ENCODE results near the gene RALGPS2.
"Not testable (repeated sequence)": the region's sequence is repeated elsewhere in the genome, so short reads cannot be mapped to it uniquely, and the experiment has no call there.

RALGPS2 gene

DNA sequence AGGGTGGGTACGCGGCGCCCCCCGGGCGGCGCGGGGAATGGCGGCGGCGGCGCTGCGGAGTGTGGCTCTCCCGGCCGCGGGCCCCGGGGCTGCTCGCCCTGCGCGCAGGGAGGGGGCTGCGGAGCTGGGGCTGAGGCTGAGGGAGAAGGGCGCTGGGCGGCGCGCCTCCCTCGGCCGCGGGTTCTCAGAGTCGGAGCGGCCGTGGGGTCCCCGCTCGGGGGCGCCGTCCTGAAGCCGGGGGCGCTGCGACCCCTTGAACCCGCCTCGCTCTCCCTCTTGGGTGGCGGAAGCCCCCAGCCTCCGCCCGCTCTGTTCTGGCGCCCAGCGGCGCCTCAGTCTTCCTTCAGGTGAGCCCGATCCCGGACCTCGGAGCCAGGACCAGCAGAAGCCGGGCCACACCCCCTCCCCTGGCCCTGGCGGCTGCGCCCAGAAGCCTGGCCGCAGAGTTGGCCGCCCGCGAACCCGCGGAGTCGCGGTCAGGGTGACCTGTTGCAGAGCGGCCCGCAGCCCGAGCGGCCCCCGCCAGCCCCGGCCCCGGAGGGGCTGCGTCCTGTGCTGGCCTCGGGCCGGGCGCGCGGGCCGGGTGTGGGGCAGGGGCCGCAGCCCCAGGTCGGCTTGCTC is 532 bp downstream of the RALGPS2 start:
- peak; percentile 32 for DNase-seq

DNA sequence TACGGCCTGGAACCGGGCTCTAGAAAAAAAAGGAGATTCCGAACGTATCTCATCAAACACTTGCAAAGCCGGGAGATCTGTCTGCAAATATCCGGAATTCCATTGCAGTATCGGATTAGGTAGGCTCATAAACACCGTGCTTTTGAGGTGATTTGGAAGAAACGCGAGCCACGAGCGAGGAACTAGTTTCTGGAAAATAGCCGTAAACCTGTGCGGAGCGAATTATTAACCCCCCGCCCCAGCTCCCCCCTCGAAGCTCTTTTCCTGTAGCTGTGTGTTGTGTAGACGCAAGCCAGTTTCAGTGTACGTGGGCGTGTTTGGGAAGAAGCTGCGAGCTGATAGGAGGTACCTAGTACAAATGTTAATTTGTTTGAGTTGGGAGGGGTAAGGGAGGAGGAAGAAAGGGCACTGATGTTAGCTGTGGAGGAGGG is 1.1 kb downstream of the RALGPS2 start:
- DNase-seq = peak; percentile 74

DNA sequence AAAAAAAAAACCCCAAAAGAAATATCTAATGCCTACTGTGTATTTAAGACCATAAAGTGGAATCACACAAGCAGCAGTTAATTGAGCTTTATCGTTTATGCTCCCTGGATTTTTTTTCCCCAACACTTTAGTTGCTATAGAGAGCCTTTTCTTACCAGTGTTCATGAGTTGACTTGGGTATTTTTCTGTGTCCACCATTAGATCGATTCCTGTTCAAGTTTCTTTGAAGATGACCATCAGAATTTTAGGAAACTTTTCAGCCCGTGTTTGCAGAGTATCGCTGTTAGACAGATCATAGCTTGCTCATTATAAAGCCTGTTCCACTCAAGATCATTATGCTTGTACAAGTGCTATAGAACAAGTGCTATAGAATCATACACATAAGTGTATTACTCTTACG is 1.5 kb downstream of the RALGPS2 start:
- no peak for DNase-seq

DNA sequence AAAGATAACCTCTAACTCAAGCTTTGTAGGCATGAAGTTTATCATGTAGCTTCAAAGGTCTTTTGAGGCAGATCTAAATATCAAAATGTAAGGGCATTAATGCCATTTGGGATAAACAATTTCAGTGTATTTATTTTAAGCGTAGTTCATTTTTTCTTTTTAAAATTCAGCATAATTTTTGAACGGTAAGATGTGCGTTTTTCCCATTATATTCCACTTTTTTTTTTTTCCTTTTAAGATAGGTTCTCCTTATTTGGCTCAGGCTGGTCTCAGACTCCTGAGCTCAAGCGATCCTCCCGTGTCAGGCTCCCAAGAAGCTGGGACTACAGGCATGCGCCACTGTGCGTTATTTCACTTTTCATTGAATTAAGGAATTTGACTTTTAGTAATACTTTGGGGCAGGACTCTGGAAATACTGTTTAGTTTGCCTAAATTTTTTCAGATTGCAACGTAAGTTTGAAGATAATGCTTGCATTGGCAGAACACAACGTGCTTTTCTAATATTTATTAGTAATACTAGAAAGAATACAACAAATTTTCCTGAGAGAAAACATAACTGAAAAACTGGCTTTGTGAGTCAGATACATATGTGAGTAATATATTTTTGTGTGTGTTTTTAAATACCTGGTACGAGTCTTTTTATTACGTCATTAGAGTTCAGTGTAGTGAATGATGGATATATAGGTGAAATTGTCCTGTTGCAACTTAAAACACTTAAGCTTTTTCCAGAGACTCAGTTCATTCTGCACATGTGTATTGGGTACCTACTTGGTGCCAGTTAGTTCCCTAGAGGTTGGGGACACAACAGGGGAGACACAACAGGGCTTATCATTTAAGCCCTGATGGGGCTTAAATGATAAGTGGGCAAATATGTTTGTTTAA is 2.2 kb downstream of the RALGPS2 start:
- no peak for DNase-seq

DNA sequence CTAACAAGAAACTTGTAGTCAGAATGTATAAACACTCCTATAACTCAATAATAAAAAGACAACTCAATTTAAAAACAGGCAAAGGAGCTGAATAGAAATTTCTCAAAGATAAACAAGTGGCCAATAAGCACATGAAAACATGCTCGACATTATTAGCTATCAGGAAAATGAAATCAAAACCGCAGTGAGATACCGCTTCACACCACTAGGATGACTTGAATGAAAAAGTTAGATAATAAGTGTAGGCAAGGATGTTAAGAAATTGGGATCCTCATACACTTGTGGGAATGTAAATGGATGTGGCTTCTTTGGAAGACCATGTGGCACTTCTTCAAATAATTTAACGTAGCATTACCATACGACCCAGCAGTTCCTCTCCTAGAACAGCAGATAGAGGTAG is 8.9 kb downstream of the RALGPS2 start:
- DNase-seq = no peak

DNA sequence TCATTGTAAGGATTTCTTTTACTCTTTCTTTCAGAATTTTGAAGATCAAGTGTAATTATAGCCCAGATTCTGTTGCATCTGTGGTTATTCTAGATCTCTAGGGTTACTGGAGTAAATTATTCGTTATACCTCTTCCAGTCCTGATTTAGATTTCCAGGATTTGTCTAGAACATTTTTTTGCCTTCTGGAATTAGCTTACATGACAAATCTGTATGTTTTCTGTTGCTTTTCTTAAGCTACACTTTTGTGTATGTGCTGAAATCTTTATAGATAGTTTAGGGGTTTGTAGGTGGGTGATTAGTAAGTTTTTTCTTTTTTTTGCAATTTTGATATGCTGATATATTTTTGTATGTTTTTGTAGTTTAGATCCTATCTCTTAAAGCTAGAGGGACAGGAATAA is 13.7 kb downstream of the RALGPS2 start:
- no peak for DNase-seq

DNA sequence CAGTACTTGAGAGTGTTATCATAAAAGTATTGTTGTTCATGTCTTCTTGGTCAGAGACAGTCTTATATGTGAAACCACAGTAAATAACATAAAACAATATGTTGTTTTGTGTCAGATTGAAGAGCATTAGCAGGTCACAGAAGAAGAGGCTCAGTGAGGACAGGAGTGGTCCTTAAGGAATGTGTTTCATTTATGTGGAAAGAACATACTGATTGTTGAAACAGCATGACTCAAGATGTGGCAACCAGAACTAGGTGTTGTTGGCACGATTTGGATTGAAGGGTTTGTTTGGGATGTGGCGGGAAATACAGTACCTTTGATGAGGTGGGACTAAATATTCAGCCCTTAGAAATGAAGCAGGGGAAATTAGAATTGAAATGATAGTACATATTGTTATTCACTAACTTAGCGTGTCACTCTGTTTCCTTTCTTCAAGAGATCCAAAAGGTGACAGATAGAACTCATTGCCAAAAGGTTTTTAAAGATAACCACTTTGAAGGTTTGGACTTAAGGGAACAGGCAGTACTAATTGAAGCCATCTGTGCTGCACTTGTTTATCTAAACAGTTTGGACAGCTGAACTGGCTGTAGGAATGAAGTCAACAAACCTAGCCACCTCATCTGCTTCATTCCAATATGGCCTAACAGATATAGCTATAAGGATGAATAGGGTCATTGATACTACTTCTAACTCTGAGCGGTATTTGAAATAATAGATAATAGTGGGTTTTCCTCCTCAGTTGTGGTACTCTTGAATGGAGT is 14.4 kb downstream of the RALGPS2 start:
- DNase-seq = no peak

DNA sequence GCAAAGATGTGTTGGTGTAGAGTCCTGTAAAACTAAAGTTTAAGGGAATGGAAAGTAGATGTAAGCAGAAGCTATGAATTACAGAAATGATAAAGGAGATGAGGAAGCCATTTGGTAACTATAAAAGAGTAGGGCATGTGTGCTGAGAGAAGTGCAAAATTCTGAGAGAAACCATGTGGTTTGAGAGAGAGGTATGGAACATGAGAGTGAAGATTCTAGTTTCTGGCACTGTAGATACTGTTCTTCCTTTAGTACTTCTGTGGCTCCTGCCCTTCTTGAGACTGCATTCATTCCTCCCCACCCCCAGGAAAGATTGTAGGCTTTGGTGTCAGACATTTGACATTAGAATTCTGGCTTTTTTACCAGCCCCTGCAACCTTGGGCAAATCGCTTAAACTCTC is 15.4 kb downstream of the RALGPS2 start:
- no peak for DNase-seq

DNA sequence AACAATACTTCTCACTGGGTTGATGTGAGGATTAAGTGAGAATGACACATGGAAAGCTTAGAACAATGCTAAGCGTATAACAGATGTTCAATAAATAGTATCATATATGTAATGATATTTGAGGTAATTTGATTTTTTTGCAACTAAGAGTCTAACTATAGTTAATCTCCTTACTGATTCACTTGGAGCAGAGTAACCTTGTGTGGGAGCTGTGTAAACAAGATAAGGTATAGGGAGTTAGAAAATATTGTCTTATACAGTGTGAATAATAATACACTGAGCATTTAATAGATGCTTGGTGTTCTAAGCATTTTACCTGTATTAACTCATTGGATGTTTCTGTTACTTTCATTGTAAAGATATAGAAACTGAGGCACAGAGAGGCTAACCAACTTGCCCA is 15.9 kb downstream of the RALGPS2 start:
- DNase-seq = no peak

DNA sequence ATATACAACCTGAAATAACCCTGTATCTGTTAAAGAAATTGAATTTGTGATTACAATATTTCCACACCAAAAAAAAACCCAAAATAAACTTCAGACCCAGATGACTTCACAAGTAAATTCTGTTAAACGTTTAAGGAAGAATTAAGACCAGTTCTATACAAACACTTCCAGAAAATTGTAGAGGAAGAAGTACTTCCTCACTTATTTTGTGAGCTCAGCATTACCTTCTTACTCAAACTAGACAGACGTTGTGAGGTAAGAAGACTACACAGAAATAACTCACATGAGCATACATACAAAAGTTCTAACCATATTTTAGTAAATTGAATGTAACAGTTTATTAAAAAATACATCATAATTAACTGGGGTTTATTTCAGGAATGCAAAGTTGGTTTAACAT is 18.8 kb downstream of the RALGPS2 start:
- DNase-seq = no peak

DNA sequence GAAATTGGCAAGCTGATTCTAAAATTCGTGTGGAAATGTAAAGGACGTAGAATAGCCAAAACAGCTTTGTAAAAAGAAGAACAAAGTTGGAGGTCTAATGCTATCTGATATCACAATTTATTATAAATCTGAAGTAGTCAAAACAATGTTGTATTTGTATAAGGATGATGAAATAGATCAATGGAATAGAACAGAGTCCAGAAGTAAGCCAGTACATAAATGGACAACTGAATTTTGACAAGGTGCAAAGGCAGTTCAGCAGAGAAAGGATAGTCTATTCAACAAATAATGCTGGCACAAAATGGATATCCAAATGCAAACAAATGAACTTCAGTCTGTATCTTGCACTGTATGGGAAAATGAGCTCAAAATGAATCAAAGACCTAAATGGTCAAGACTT is 20.2 kb downstream of the RALGPS2 start:
- DNase-seq = no peak

DNA sequence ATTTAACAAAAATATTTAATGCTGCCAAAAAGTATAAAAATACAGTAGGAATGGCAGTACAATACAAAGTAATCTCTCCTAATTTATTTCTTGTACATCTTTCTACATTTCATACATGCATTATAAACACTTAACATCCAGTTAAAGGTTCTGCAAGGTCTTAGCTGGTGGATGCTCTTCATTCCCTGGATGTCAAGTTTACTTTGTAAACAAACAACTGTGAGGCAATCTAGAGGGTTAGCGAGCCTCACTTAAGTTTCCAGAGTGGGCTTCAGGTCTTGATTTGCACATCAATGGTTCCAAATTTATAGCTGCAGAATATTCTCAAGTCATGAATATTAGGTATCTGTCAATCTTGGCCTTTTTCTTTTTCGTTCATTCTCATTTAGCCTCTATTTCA is 21.3 kb downstream of the RALGPS2 start:
- DNase-seq = no peak

DNA sequence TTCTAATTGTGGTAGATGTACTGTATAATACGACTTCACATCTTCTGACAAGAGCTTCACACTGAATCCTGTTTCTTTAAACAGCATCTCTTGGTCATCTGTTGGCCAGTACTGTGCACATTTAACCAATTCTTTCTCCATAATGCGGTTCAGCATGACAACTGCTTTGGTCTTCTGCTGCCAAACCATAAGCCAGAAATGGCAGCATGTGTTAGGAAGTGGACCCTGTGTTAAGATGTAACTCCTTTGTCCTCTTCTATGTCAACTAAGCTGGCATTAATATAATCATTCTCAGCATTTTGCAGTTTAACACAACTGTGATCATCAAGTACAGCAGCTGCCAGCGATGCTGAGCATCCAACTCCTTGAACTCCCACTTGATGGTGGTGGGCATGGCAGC is 22.3 kb downstream of the RALGPS2 start:
- not testable (repeated sequence) for DNase-seq

DNA sequence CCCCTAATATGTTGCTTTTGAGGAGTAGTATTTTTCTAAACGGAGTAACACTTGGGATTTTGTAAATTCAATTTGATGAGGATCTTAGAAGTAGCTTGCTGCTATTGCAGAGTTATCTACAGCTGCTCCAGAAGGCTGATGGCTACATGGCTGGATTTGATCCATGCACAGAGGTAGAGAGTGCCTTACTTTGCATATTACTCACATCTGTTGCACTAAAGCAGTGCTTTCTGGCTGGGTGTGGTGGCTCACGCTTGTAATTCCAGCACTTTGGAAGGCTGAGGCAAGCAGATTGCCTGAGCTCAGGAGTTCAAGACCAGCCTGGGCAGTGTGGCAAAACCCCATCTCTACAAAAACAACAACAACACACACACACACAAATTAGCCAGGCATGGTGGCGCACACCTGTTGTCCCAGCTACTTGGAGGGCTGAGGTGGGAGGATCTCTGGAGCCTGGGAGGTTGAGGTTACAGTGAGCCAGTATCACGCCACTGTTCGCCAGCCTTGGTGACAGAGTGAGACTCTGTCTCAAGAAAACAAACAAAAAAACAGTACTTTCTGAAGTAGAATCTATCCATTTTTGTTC is 24.6 kb downstream of the RALGPS2 start:
- DNase-seq = no peak

DNA sequence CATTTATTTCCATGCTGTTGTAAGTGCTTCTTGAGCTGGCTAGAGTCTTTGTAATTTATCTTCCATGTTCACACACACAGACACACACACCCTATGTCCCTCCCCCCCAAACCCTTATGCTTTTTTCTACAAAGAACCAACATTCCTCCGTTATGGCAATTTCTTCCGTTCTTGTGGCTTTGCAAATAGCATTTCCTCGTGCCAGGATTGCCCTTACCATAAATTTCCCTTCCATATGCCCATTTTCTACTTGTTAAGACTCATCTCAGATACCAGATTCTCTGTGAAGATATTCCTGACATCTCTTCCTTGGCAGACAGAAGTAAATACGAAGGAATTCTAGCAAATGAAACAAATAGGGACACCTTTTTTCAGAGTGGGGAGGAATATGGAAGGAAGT is 26.0 kb downstream of the RALGPS2 start:
- no peak for DNase-seq

DNA sequence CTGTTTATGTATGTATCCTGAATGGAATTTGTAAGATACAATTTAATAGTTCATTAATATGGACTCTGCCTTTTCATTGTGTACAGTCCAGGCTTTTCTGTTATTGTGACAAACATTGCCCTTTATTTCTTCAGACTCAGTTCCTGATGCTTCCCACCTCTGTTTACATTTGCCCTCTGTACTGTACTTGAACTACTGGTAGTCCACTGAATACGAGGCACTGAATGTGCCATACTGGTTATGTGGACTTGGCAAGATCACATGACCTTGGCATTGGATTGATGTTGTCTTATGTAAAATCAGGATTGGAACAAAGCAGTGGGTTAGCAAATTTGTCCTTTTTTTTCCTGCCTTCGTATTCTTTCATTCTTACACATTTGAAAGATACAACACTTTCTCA is 27.8 kb downstream of the RALGPS2 start:
- no peak for DNase-seq

DNA sequence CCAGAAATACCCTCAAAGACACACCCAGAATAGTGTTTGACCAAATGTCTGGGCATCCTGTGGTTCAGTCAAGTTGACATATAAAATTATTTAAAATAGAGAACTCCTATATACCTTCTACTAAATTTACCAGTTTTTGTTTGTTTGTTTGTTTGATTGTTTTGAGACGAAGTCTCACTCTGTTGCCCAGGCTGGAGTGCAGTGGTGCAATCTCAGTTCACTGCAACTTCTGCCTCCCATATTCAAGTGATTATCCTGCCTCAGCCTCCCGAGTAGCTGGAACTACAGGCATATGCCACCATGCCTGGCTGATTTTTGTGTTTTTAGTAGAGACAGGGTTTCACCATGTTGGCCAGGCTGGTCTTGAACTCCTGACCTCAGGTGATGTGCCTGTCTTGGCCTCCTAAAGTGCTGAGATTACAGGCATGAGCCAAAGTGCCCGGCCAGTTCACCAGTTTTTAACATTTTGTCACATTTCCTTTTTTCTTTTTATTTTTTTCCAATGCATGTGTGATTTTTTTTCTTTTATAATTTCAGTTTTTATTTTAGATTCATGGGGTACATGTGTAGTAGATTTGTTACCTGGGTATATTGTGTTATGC is 29.7 kb downstream of the RALGPS2 start:
- DNase-seq = not testable (repeated sequence)

DNA sequence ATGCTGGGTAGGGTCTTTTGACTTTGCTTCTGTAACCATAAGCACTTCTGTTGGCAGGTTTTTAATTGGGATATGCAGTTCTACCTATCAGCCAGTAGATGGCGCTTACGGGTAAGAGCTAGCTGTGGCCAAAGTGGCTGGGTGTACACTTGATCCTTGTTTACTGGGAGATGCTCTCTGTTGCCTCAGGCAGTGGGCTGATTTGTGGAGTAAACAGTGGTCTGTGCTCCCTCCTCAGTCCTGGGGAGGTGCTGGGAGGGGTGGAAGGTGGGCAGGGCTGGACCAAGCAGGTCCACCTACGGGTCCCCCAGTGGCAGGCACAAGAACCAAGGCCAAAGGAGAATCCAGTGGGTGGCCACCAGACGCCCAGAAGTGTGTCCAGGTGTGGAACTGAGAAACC is 43.4 kb downstream of the RALGPS2 start:
- DNase-seq = peak; percentile 8

DNA sequence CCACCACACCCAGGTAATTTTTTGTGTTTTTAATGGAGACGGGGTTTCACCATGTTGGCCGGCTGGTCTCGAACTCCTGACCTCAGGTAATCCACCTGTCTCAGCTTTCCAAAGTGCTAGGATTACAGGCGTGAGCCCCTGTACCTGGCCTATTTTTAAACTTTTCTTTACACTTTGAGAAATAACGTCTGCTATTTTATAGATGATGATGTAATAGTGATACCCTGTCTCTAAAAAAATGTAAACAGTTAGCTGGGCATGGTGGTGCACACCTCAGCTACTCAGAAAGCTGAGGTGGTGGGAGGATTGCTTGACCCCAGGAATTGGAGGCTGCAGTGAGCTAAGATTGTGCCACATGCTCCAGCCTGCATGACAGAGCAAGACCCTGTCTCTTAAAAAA is 47.9 kb downstream of the RALGPS2 start:
- no peak for DNase-seq

DNA sequence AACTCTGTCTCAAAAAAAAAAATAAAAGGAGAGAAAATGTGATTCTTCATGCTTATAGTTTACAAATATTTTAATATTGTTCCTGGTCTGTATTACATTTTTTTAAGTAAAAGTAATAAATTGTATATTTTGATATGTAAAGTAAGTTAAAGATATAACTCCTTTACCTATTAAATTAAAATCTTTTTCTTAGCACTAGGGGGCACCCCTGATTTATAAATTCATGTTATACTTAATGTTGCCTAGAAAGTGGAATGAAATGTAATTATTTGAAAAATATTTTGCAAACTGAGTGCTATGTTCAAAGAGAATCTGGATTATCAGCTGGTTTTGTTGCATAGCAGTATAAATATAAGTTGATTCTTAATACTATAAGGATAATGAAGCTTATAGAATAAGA is 49.2 kb downstream of the RALGPS2 start:
- no peak for DNase-seq

DNA sequence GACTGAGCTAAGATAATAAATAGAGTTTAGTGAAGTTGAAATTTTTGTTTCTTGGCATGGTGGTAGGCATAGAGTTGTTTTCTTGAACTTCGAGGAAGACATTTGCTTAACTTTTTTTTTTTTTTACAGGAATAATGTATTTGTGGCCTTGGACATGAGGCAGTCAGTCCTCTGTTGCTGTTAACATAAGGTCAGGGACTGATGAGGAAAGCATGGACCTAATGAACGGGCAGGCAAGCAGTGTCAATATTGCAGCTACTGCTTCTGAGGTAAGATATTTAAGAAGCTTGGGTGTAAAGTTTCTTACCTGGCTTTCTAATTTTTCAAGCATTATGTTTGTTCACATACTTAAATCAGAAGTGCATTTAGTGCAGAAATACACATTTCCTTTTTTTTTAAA is 51.5 kb downstream of the RALGPS2 start:
- no peak for DNase-seq

DNA sequence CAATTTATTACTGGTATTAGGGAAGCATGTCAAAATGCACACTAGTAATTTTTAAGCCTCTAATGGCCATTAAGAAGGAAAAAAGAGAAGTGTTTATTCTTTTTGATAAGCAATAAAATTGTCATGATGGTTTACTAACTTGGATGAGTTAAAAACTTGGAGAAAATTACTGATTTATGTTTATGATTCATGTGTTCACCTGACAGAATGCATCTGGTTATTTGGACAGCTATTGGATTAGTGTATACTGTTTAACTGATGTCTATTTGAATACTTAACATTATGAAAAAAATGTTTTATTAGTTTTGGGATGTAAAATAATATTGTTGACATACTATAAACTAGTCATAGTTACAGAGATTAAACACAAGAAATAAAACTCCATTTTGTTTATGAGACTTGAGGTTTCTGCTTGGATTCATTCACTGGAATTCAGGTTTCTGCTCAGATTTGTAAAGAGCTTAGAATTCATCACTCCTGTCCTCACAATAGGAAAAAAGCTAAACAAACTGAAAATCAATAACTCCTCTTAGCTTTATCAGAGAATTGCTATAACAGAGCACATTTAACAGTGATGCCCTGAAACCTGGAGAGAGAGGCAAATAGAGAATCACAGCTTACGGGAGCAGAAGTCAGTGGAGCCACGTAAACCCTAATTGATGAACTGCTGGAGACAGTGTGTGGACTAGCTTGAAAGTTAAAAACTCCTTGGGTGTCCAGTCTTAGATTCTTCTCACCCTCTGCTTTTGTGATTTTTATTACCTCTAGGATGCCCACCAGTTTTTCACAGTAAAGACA is 56.7 kb downstream of the RALGPS2 start:
- DNase-seq = no peak

Data from CD4-positive, alpha-beta T cell treated with Interleukin-17A for 4 hours (primary cell).